ES-I3 (cell line): ENCODE measurements around the gene LHPP.

Experiments
- H3K36me3 ChIP-seq: 2 replicates; pipeline ENCODE4 v1.6.1; 2013; ENCODE audit warnings: mild to moderate bottlenecking, low read length, control low read depth, moderate library complexity; ENCODE audit not compliant: insufficient read depth
- H3K4me1 ChIP-seq: 2 replicates; pipeline ENCODE4 v1.6.1; 2013; ENCODE audit warnings: mild to moderate bottlenecking, control low read depth, low read length; ENCODE audit not compliant: insufficient read depth
- H3K9ac ChIP-seq: 2 replicates; pipeline ENCODE4 v1.6.1; 2013; ENCODE audit warnings: low read depth, mild to moderate bottlenecking, low read length, moderate library complexity
- H3K9me3 ChIP-seq: 2 replicates; pipeline ENCODE4 v1.6.1; 2013; ENCODE audit warnings: mild to moderate bottlenecking, low read length, moderate library complexity; ENCODE audit not compliant: control insufficient read depth, insufficient read depth

LHPP gene

DNA sequence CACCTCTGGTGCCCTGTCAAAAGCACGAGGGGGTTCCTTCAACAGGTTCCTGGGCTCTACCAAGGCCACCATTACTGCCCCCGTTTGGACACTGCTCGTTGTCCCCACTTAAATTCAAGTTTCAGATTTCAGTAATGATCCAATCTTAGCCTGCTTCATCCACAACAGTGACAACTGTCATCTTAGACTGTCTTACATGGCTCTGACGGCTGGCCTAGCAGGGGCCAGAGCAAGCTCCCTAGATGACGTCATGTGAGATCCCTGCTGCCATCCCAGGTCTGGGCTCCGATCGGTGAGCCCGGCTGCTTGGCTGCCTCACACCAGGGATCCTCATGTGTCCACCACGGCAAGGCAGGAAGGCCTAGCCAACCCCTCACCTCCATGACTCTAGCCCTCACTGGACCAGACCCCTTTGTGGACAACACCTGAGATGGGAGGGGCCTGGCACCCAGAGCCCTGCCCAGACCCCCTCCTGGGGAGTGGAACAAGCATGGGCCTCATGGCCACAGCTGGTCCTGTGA lies 200.1 kb downstream of the LHPP start:
- Histone ChIP-seq H3K9me3 (no peaks in the 10 kb centered on the region), H3K36me3 (no peaks in the 10 kb centered on the region), H3K9ac (no peak overlapping the region), H3K4me1 (no peaks in the 10 kb centered on the region)

DNA sequence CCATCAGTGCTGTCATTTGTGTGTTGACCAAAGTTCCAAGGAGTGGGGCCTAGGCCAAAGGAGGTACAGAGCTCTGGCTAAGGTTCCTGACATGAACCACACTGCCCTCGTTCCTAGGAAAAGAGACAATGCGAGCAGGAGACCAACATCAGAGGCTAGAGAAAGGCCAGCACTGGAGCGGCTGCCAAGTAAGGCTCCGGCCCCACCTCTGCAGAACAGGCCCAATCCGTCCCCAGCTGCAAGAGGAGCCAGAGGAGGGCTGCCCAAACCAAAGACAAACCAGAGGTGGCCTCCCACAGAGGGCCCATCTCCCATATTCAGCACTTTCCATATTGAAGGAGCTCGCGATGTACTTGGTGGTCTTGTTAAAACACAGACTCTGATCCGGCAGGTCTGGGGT lies 201.6 kb downstream of the LHPP start:
- Histone ChIP-seq H3K9ac (no peak overlapping the region), H3K36me3 (no peaks in the 10 kb centered on the region), H3K4me1 (no peaks in the 10 kb centered on the region), H3K9me3 (no peaks in the 10 kb centered on the region)
